ENCODE measurements around the gene FBLN2. TPM values are rescaled to one million over a fixed set of nuclear protein-coding genes. Genes with fewer than 3 reads are reported as not detected.

The FBLN2 gene
- total and polyA plus RNA-seq, 10 of the 15 experiments (the other 5 are each of a cell fraction or from before 2014, with no cell fraction given), result 0.03 to 0.41 (median 0.12) TPM; not detected in 2

DNA sequence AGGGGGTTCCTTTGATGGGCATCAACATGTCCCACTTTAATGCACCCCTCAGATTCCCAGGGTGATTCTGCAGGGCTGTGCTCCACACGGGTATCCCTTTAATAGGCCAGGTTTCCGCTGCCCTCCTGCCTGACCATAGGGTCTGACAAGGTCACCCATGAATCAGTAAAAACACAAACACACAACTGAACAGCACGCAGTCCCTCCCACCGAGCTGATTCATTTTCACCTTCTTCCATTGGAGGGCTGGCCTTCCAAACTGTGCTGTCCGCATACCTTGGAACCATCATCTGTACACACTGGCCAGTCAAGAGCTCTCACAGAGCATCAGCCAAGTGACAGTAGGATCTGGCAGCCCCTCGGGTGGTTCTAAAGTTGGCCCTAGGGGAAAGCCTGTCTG is 93.7 kb downstream of the FBLN2 start:
- no peak for DNase-seq (ENCODE audit: low read depth, low spot score)
- ChIA-PET SMC1A (ENCODE audit: uncharacterized antibody, unreplicated experiment) (no interaction called here), RAD21 (ENCODE audit: unreplicated experiment) (interaction anchor here (1.6 kb wide), 1 partner anchor 146 kb away, joined by 3 read pairs; no protein-coding TSS in a partner anchor), CTCF (interaction anchor here (10.4 kb wide), 1 partner anchor 145 kb away, joined by 231 read pairs; no protein-coding TSS in a partner anchor), POLR2A (no interaction called here)
- no peaks in the 10 kb centered on the region for H3K9me3 ChIP-seq (replicated peaks; ENCODE audit: control insufficient read depth, insufficient read depth, low read length)
- H3K79me2 ChIP-seq (ENCODE audit: control insufficient read depth, insufficient read depth, low read length), result no peaks in the 10 kb centered on the region
- no peak overlapping the region for H2AFZ ChIP-seq (ENCODE audit: control insufficient read depth, low read depth, low read length)
- ATAC-seq, result no peak
- FAIRE-seq, result no peak
- no peaks in the 10 kb centered on the region for H4K20me1 ChIP-seq (ENCODE audit: control insufficient read depth, insufficient read depth)
- no peak overlapping the region for H3K9ac ChIP-seq (ENCODE audit: control insufficient read depth, insufficient read depth, low read length)
- no peak for TF ChIP-seq ATF2 (IDR thresholded peaks at IDR 0.05; ENCODE audit: low read length)
- BruUV-seq (replicated peaks), result no TSS peak
- no peak overlapping the region for H3K27ac ChIP-seq (ENCODE audit: control insufficient read depth, insufficient read depth)
- no peaks in the 10 kb centered on the region for H3K36me3 ChIP-seq (ENCODE audit: control insufficient read depth in 2 of 2, insufficient read depth in 2 of 2, low read length in 1 of 2)
- intact Hi-C loops (cut with micrococcal nuclease; ENCODE audit: unreplicated experiment) (no loop called here), in situ Hi-C loops (cut with MboI) (no loop called here)
- 30% methylated on average over 6 of the region's 6 CpGs for WGBS (ENCODE audit: insufficient coverage, insufficient replicate concordance, low lambda C conversion rate, missing lambda C conversion rate)
- no peaks in the 10 kb centered on the region for H3K4me1 ChIP-seq (ENCODE audit: control insufficient read depth, insufficient read depth, low read length)
- H3K4me2 ChIP-seq (ENCODE audit: control insufficient read depth, insufficient read depth), result no peak overlapping the region
- peaks cover 2 to 6% of the 10 kb centered on the region in 2 experiments; a peak in 2 of 4 replicates for H3K27me3 ChIP-seq (replicated peaks in 1 of 2; ENCODE audit: control insufficient read depth in 2 of 2, insufficient read depth in 2 of 2, low read length in 1 of 2)
- no peak overlapping the region for H3K4me3 ChIP-seq

DNA sequence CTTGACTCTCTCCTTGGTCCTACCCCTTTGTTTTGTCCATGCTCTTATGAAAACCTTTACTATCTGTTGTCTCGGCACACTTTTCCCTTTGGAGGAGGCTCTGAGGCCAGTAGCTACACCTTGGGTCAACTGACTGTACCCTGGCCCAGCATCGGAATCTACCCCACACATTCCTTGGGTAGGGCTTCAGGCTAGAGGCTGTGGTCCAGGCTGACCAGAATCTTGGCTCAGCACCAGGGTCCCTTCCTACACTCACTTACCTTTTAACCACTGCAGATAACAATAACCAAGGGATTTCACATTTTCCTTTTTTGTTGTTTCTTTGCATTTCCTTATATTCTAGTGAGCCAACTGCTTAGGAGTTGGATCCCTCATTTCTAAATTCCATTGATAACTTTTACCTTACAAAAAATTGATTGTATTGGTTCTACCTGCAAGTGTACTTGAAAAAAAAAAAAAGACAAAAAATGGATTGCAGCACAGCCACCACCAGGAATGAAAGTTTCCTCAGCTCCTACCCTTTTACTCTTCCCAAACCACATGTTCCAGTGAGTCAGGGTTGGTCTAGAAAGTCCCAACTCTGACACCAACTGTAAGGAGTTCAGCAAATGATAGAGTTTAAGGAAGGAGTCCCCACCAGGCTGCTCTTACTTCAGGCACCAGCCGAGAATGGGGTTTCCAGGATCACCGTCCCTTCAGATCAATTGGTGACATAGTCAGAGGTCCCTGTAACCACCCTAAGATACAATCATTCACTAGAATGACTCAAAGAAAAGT is 95.6 kb downstream of the FBLN2 start:
- no peak overlapping the region for H3K27ac ChIP-seq (ENCODE audit: control insufficient read depth, insufficient read depth)
- no peak overlapping the region for H3K4me3 ChIP-seq
- no peak overlapping the region for H3K9ac ChIP-seq (ENCODE audit: control insufficient read depth, insufficient read depth, low read length)
- BruUV-seq (replicated peaks), result no TSS peak
- H3K9me3 ChIP-seq (replicated peaks; ENCODE audit: control insufficient read depth, insufficient read depth, low read length), result no peaks in the 10 kb centered on the region
- FAIRE-seq (no peak), ATAC-seq (no peak), DNase-seq (ENCODE audit: low read depth, low spot score) (no peak)
- 24% methylated on average over 4 of the region's 4 CpGs for WGBS (ENCODE audit: insufficient coverage, insufficient replicate concordance, low lambda C conversion rate, missing lambda C conversion rate)
- intact Hi-C loops (cut with micrococcal nuclease; ENCODE audit: unreplicated experiment), result no loop called here
- in situ Hi-C loops (cut with MboI), result loop anchor here (5.0 kb wide), 1 partner anchor 147 kb away; no protein-coding TSS in a partner anchor
- CTCF ChIA-PET, result interaction anchor here (1.8 to 10.4 kb wide), 2 partner anchors 12 to 147 kb away, joined by 8 to 231 read pairs; no protein-coding TSS in a partner anchor
- H3K27me3 ChIP-seq (replicated peaks in 1 of 2; ENCODE audit: control insufficient read depth in 2 of 2, insufficient read depth in 2 of 2, low read length in 1 of 2), result peaks cover 2 to 7% of the 10 kb centered on the region in 2 experiments; a peak in 2 of 4 replicates
- H3K4me2 ChIP-seq (ENCODE audit: control insufficient read depth, insufficient read depth), result no peak overlapping the region
- no peaks in the 10 kb centered on the region for H3K4me1 ChIP-seq (ENCODE audit: control insufficient read depth, insufficient read depth, low read length)
- RAD21 ChIA-PET (ENCODE audit: unreplicated experiment), result interaction anchor here (1.1 to 1.6 kb wide), 2 partner anchors 13 to 148 kb away, joined by 3 to 4 read pairs; no protein-coding TSS in a partner anchor
- SMC1A ChIA-PET (ENCODE audit: uncharacterized antibody, unreplicated experiment), result interaction anchor here (7.4 kb wide), 1 partner anchor 149 kb away, joined by 62 read pairs; no protein-coding TSS in a partner anchor
- POLR2A ChIA-PET, result no interaction called here
- no peak overlapping the region for H2AFZ ChIP-seq (ENCODE audit: control insufficient read depth, low read depth, low read length)
- no peaks in the 10 kb centered on the region for H3K36me3 ChIP-seq (ENCODE audit: control insufficient read depth in 2 of 2, insufficient read depth in 2 of 2, low read length in 1 of 2)
- H4K20me1 ChIP-seq (ENCODE audit: control insufficient read depth, insufficient read depth), result no peaks in the 10 kb centered on the region
- H3K79me2 ChIP-seq (ENCODE audit: control insufficient read depth, insufficient read depth, low read length), result no peaks in the 10 kb centered on the region
- no peak for TF ChIP-seq MEF2B (IDR thresholded peaks at IDR 0.05; ENCODE audit: partially characterized antibody, poor library complexity, severe bottlenecking)
- TF ChIP-seq STAT3 (IDR thresholded peaks at IDR 0.05; ENCODE audit: low read depth, low read length), result no peak
- TF ChIP-seq DPF2 (IDR thresholded peaks at IDR 0.05), result no peak
- TF ChIP-seq SREBF1 (IDR thresholded peaks at IDR 0.05; ENCODE audit: low read length), result no peak
- TF ChIP-seq, protein P1, sequence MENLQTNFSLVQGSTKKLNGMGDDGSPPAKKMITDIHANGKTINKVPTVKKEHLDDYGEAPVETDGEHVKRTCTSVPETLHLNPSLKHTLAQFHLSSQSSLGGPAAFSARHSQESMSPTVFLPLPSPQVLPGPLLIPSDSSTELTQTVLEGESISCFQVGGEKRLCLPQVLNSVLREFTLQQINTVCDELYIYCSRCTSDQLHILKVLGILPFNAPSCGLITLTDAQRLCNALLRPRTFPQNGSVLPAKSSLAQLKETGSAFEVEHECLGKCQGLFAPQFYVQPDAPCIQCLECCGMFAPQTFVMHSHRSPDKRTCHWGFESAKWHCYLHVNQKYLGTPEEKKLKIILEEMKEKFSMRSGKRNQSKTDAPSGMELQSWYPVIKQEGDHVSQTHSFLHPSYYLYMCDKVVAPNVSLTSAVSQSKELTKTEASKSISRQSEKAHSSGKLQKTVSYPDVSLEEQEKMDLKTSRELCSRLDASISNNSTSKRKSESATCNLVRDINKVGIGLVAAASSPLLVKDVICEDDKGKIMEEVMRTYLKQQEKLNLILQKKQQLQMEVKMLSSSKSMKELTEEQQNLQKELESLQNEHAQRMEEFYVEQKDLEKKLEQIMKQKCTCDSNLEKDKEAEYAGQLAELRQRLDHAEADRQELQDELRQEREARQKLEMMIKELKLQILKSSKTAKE (IDR thresholded peaks at IDR 0.05; ENCODE audit: low read depth, poor library complexity, severe bottlenecking), result no peak
- TF ChIP-seq NBN (IDR thresholded peaks at IDR 0.05), result no peak
- no peak for TF ChIP-seq POLR2AphosphoS5 (IDR thresholded peaks at IDR 0.05; ENCODE audit: low read length)
- no peak for TF ChIP-seq CHD4 (IDR thresholded peaks at IDR 0.05)

Data from GM12878 (cell line).